Measurements from ENCODE around the gene MEGF8.
"Not testable (repeated sequence)": the region's sequence is repeated elsewhere in the genome, so short reads cannot be mapped to it uniquely, and the experiment has no call there.

MEGF8 gene

GRCh38 chr19:42311657-42312056, 13.8 kb upstream of the MEGF8 start:
- no peak for DNase-seq

GRCh38 chr19:42312370-42312769, 13.1 kb upstream of the MEGF8 start:
- DNase-seq = no peak

GRCh38 chr19:42313096-42313839, 12.2 kb upstream of the MEGF8 start, which contains the start of gene TMEM145:
Gene TMEM145 (plus strand): TSS chr19:42313309. CDS start chr19:42313377, 68 bp downstream.
- DNase-seq = no peak

- no peak for DNase-seq
Measured at GRCh38 chr19:42313840-42314755, 11.3 kb upstream of the MEGF8 start.

- DNase-seq = no peak
Measured at GRCh38 chr19:42315024-42315423, 10.4 kb upstream of the MEGF8 start.

- no peak for DNase-seq
Measured at GRCh38 chr19:42316223-42317211, 8.9 kb upstream of the MEGF8 start.

- DNase-seq = no peak
Measured at GRCh38 chr19:42317535-42317934, 7.9 kb upstream of the MEGF8 start.

GRCh38 chr19:42322305-42322704, 3.1 kb upstream of the MEGF8 start:
- no peak for DNase-seq

- no peak for DNase-seq
Measured at GRCh38 chr19:42323473-42323851, 2.0 kb upstream of the MEGF8 start.

- DNase-seq = no peak
Measured at GRCh38 chr19:42323852-42324654, 1.4 kb upstream of the MEGF8 start.

GRCh38 chr19:42324655-42325307, 654 bp upstream of the MEGF8 start:
- no peak for DNase-seq

- DNase-seq = peak; percentile 45
Measured at GRCh38 chr19:42325896-42326771, 699 bp downstream of the MEGF8 start.

- DNase-seq = no peak
Measured at GRCh38 chr19:42326969-42327368, 1.5 kb downstream of the MEGF8 start.

- no peak for DNase-seq
Measured at GRCh38 chr19:42327381-42327780, 1.9 kb downstream of the MEGF8 start.

- DNase-seq = no peak
Measured at GRCh38 chr19:42328106-42328505, 2.7 kb downstream of the MEGF8 start.

GRCh38 chr19:42328854-42329253, 3.4 kb downstream of the MEGF8 start:
- DNase-seq = no peak

- DNase-seq = no peak
Measured at GRCh38 chr19:42330241-42330711, 4.8 kb downstream of the MEGF8 start.

GRCh38 chr19:42331333-42331732, 5.9 kb downstream of the MEGF8 start:
- not testable (repeated sequence) for DNase-seq

- no peak for DNase-seq
Measured at GRCh38 chr19:42332059-42332458, 6.6 kb downstream of the MEGF8 start.

- DNase-seq = no peak
Measured at GRCh38 chr19:42333018-42333417, 7.6 kb downstream of the MEGF8 start.
